Subcutaneous adipose tissue (tissue), 4 donors: ENCODE results near the gene UNC13A. TPM values are rescaled to one million over a fixed set of nuclear protein-coding genes. Genes with fewer than 3 reads are reported as not detected.

Source experiments
- total RNA-seq, 4 donors: library from RNA; depleted of rRNA; stranded (reverse); fragments of >200 nt; gene quantifications; one replicate each; pipeline ENCODE4 v1.1.0, GENCODE V29; 2016
- TF ChIP-seq, protein P1 (sequence below): fragments of 450-650 bp; IDR thresholded peaks from one replicate; pipeline ENCODE4 v1.5.1; 2016; ENCODE audit warnings: low read depth, mild to moderate bottlenecking, control low read depth, antibody characterized with exemption, moderate library complexity

The UNC13A gene
- total RNA-seq, 4 donors from 2014 or later = not detected

DNA sequence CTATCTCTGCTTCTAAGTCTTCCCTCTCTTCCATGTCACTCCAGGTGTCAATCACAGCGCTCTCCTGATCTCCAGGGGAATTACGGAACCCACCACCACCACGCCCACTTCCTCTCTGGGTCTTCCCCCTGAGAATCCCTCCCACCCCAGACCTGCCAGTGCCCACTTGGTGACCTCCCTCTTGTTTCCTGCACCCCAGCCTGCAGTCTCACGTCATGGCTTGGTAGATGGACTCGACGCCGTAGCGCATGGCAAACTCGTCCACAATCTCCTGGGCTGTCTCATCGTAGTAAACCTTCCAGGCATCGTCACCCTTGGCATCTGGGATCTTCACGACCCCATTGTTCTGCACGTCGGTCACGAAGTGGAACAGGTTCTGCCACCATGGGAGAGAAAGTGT, 47.0 kb downstream of the UNC13A start:
- TF ChIP-seq, protein P1, sequence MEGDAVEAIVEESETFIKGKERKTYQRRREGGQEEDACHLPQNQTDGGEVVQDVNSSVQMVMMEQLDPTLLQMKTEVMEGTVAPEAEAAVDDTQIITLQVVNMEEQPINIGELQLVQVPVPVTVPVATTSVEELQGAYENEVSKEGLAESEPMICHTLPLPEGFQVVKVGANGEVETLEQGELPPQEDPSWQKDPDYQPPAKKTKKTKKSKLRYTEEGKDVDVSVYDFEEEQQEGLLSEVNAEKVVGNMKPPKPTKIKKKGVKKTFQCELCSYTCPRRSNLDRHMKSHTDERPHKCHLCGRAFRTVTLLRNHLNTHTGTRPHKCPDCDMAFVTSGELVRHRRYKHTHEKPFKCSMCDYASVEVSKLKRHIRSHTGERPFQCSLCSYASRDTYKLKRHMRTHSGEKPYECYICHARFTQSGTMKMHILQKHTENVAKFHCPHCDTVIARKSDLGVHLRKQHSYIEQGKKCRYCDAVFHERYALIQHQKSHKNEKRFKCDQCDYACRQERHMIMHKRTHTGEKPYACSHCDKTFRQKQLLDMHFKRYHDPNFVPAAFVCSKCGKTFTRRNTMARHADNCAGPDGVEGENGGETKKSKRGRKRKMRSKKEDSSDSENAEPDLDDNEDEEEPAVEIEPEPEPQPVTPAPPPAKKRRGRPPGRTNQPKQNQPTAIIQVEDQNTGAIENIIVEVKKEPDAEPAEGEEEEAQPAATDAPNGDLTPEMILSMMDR = no peak

DNA sequence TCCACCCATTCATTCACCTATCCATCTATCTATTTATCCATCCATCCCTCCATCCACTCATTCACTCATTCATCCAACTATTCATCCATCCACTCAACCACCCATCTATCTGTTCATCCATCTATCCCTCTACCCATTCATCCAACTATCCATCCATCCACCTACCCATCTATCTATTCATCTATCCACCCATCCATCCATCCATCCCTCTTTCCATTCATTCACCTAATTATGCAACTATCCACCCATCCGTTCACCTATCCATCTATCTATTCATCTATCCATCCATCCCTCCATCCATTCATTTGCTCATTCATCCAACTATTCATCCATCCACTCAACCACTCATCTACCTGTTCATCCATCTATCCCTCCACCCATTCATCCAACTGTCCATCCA, 54.5 kb downstream of the UNC13A start:
- TF ChIP-seq, protein P1 = no peak

DNA sequence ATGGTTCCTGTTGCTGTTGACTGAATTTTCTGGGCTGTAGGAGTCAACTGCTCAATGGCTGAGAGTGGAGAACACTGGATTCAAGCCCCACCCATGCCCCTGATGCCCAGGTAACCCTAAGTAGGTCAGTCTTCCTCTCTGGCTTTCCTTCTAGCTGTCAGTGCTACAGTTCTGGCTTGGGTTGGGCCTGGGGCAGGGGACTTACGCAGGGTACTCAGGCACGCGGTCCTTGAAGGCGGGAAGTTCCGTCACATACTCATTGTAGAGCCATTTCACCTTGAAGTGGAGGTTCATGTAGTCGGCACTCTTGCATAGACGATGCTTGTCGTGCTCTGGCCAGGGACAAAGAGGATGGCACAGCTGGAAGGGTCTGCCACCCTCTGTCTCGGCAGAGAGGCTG, 55.6 kb downstream of the UNC13A start:
- TF ChIP-seq, protein P1 = no peak

DNA sequence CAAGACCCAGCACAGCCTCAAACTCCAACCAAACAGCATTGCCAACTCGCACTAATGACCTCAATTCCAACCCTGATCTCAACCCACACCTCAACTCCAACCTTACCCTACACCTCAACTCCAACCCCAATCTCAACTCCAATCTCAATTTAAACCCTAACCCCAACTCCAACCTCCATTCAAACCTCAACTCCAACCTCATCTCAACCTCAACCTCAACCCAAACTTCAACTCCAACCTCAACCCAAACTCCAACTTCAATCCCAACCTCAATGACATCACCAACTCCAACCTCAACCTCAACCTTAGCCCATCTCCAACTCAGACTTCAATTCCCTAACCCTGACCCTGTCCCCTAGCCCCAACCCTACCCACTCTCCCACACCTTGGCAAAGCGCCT, 58.4 kb downstream of the UNC13A start:
- TF ChIP-seq, protein P1 = no peak

DNA sequence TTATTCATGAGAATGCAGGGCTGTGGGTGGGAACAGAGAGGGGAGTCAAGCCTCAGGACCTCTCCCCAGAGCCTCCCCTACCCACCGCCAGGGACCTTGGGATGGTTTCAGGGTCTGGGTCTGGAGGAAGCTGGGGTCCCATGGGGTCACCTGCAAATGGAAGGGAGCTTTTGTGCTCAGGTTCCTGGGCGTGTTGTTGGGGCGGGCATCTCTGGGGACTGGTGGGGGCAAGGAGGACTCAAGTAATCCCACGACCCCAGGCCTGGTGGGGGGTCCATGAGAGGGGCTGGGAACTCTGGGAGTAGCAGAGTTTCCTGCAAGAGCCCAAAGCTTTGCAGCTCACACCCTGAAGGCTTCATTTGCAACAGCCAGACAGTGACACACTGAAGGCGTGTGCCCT, 60.2 kb downstream of the UNC13A start:
- TF ChIP-seq, protein P1 = no peak

DNA sequence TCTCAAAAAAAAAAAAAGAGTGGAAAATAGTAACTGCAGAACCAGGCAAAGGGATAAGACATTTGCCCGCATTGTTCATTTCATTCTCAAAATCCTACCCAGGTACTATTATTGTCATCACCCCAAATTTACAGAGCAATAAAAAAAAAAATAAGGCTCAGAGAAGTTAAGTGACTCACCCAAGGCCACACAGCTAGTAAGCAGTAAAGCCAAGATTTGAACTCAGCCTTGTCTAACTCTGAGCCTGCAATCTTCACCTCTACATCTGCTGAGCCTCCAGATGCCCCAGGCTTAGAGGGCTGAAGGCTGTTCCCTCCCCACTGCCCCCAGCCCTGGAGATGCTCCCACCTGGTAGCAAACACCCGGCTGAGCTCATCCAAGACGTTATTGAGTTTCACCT, 61.0 kb downstream of the UNC13A start:
- TF ChIP-seq, protein P1 = no peak

DNA sequence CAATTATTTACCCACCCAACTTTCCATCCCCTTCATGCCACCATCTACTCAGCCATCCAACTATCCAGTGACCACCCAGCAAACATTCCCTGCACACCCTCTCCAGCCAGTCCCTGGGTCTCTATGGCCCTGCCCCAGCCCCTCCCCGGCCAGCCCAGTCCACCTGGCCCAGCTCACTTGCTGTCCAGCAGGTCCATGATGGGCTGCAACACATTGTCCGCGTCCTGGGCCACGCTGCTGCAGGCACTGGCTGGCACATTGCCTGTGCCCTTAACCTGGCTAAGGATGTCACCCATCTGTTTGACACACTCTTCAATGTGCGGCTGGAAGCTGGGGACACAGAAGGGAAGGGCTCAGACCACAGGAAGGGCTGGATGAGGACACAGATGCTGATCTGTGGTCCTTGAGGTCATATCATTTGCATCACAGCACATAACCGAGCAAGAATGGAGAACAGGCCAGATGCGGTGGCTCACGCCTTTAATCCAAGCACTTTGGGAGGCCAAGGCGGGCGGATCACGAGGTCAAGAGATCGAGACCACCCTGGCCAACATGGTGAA, 61.6 kb downstream of the UNC13A start:
- TF ChIP-seq, protein P1 = no peak
